Measurements from ENCODE around the gene PIEZO1.

Gene PIEZO1

DNA sequence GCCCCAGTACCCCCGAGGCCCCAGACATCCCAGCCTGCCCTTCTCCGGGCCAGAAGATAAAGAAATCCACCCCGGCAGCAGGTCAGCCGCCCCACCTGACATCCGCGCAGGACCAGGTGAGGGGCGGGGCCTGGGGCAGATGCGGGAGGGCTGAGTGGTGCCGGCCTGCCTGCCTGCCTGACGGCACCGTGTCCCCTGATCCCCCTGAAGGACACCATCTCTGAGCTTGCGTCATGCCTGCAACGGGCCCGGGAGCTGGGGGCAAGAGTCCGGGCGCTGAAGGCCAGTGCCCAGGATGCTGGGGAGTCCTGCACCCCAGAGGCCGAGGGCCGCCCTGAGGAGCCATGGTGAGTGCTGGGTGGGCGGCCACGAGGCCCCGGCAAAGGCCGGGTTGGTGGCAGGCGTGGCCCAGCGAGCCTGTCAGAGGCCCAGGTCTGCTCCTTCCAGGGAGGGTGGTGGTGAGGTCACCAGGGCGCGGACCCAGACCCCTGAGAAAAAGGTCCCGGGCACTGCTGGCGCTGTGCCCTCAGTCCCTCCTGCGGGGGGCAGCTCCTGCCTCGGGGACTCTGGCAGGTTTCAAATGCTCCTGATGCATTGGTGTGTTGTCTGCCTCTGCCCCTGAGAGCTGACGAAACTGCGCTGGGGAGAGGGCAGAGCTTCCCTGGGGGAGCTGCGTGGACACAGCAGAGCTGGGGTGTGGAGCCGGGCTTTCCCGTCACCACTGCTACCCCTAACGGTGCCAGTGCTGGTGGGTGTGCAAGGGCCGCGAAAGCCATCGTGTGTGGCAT lies 19.7 kb upstream of the PIEZO1 start:
- TF ChIP-seq GATA3 (IDR thresholded peaks at IDR 0.05; ENCODE audit: low read depth, low read length) (no peak), GATA2 (IDR thresholded peaks at IDR 0.05; ENCODE audit: low read depth, low read length) (no peak)

DNA sequence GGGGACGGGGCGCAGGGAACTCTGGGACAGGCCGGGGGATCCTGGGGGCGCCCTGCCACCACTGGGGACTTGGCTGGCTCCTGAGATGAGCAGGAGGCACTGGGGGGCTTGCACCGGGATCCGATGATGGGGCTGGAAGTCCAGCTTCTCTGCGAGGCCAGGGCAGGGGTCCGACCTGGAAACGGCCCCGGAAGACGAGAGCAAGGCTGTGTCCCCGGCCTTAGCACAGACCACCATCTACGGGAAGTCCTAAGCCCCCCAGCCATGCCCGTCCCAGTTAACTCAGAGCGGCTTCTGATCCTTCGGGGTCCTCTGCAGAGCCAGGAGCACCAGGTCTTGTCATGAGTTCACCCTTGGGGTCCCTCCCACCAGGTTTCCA lies 19.1 kb upstream of the PIEZO1 start:
- TF ChIP-seq GATA2 (IDR thresholded peaks at IDR 0.05; ENCODE audit: low read depth, low read length) (no peak), GATA3 (IDR thresholded peaks at IDR 0.05; ENCODE audit: low read depth, low read length) (no peak)

DNA sequence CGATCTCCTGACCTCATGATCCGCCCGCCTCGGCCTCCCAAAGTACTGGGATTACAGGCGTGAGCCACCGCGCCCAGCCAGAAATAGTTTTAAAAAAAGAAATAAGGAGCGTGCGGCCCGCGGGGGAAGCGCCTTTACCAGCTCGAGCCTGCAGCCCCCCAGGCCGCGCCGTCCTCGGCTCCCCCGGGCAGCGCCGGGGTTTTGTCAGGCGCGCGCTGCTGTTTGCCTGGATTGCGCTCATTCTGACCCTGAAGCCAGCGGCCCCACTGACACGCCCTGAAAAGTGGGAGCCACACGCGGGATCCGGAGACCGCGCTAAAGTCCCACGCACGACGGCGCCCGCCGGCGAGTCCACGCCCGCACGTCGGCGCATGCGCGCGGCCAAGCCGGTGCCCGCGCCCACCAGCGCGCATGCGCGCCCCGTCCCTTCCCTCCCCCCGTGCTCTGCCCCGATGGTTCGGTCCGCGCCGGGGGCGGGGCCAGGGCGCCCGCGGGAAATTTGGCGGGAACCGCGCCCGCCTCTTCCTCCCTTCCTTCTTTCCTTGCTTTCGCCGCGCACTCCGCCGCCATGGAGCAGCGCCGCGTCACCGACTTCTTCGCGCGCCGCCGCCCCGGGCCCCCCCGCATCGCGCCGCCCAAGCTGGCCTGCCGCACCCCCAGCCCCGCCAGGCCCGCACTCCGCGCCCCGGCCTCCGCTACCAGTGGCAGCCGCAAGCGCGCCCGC lies 18.4 kb upstream of the PIEZO1 start, which contains the start of gene CDT1:
TSS of gene CDT1 (plus strand) at position 526 of the 724 bp plus-strand sequence. CDS start at position 569, 43 bp downstream.
- TF ChIP-seq GATA3 (IDR thresholded peaks at IDR 0.05; ENCODE audit: low read depth, low read length) (no peak), GATA2 (IDR thresholded peaks at IDR 0.05; ENCODE audit: low read depth, low read length) (no peak)

DNA sequence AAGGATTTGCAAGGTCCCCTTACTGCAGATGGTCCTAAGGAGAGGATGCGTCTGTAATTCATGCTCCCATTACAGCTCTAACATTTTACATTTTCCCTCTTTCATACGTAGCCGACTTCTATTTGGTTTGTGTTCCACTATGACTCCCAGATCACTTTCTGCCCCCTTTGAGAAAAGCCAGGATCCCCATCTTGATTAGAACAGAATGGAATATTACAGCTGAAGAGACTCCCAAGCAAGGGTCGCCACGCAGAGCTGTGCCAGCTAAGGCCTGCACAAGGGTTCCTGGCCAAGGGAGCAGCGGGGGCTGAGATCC lies 15.2 kb upstream of the PIEZO1 start:
- no peak for TF ChIP-seq GATA3 (IDR thresholded peaks at IDR 0.05; ENCODE audit: low read depth, low read length)
- no peak for TF ChIP-seq GATA2 (IDR thresholded peaks at IDR 0.05; ENCODE audit: low read depth, low read length)

DNA sequence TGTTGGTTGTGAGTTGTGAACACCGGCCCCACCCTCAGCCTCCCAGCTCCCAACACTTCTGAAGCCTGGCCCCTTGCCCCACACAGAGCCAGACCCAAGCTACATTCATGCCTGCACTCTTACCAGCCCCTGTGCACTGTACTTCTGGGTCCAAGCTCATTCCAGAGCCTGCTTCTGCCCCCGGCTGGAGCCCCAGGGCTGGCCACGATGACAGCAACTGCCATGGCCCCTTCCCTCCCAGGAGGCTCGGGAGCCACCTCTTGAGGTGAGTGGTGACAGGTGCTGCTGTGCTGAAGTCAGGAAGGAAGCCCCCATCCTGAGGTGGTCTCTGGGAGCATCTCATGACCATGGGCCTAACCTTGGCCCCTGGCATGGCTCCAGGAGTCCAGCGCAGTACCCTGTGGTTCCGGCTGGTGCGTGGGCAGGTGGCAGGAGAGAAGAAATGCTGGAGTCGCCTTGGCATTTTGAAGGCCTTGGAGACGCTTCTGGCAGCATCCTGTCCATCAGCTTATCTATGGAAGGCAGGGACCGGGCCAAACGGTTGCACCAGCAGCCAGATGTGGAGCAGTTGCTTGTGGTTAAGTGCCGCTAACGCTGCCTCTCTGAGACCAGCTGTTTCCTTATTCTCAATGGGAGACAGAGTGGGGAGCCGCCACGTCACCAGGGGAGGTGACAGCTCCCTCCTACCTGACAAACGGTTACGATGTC lies 14.7 kb upstream of the PIEZO1 start:
- no peak for TF ChIP-seq GATA2 (IDR thresholded peaks at IDR 0.05; ENCODE audit: low read depth, low read length)
- no peak for TF ChIP-seq GATA3 (IDR thresholded peaks at IDR 0.05; ENCODE audit: low read depth, low read length)

DNA sequence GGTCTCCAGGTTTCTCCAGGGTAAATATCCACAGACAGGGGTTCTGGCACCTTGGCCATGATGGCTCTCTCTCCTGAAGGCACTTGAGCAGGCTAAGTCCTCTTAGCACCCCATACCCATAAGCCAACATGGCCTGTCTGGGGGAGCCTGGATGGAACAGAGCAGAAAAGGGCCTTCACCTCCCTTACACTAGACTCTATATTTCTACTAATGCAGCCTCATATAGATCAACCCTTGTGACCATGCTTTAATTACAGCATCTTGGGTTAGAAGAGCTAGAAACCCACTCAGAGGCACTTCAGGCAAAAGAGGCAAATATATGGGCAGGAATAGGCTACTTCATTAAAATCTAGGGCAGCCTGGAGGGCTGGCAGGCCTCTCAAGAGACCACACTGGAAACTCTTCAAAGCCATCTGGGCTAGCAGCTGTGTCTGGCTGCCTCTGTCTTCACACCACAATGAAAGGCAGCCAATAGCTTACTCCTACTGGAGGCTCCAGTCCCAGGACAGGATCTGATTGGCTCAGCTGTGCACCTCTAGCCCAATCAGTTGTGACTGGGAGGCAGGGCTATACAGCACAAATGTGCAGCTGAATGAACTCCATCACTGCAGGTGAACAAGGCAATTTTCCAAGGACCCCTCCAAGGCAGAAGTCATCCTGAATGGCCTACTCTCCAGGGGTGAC lies 13.9 kb upstream of the PIEZO1 start:
- TF ChIP-seq GATA3 (IDR thresholded peaks at IDR 0.05; ENCODE audit: low read depth, low read length) (no peak), GATA2 (IDR thresholded peaks at IDR 0.05; ENCODE audit: low read depth, low read length) (no peak)

DNA sequence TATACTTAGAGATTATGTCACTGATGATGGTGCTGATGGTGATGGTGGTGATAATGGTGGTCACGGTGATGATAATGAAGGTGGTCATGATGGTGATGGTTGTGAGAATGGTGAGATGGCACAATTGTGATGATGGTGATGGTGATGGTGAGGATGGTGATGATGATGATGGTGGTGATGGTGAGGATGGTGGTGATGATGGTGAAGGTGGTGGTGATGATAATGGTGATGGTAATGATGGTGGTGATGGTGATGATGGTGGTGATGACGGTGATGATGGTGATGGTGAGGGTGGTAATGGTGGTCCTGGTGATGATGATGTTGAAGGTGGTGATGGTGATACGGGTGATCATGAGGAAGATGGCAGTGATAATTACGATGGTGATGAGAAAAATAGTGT lies 13.1 kb upstream of the PIEZO1 start:
- TF ChIP-seq GATA3 (IDR thresholded peaks at IDR 0.05; ENCODE audit: low read depth, low read length) (no peak), GATA2 (IDR thresholded peaks at IDR 0.05; ENCODE audit: low read depth, low read length) (no peak)

DNA sequence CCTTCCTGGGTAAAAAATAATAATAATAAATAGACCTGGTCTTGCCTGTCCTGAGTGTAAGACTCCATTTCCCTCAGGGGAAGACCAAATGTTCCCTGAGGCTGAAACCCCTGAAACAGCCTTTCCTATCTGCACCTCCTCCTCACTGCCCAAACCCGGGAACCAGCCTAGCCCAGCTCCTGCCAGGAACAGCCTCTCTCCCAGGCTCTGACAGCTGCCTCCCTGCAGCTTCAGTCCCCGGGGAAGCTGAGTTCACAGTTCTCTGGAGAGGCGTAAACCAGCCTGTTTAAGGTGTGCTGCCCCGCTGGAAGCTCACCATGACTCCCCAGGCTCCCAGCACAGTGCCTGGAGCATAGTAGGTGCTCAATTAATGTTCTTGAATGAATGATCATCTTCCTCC lies 11.3 kb upstream of the PIEZO1 start:
- TF ChIP-seq GATA2 (IDR thresholded peaks at IDR 0.05; ENCODE audit: low read depth, low read length) (no peak), GATA3 (IDR thresholded peaks at IDR 0.05; ENCODE audit: low read depth, low read length) (no peak)

DNA sequence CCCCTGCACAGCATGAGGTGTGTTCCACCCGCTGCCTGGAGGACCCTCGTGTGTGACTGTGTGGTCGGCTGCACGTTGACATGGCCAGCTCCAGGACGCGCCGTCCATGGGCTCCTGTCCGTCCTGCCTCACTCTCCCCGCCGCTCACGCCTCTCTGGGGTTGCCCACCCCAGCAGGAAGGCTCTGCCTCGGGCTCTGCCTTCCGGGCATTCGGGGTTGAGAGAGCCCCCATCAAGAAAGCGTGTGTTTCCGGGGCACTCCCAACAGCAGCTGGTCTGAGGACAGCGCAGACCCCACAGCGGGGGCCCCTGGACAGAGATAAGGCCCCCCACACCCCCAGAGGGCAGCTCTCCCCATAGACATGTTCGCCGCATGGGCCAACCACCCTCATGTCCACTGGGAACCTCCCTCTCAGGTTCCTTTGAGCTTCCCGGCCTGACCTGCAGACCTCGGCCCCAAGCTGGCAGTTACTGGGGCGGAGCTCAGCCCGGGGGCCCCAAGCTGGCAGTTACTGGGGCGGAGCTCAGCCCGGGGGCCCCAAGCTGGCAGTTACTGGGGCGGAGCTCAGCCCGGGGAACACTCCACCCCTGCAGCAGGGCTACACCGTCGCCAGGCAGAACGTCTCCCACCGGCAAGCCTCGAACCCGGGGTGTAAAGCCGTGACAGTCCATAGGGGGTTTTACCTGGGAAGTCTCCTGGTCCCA lies 8.4 kb upstream of the PIEZO1 start:
- no peak for TF ChIP-seq GATA3 (IDR thresholded peaks at IDR 0.05; ENCODE audit: low read depth, low read length)

DNA sequence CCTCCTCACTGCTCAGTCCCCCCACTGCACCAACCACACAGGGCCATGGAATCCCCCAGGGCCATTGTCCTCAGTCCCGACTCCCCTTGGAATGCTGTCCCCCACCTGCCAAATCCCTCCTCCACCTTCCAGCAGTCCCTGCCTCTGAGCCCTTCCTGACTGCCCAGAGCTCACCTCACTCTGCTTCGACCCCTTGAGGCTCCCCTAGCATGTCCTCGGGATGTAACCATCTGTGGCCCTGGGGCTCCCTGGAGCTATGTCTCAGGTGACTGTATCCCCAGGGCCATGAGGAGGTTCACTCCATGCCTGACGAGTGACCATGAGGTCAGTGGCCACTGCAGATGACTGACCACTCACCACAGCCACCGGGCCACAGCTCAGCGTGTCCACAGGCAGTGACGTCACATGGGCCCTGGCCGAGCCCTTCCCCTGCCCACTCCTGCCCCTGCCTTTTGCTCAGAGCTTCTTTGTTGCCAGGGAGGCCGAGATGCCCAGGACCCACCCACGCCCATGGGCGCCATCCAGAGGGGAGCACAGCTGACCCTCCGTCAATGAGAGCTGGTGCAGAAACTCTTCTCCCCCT lies 7.7 kb upstream of the PIEZO1 start:
- TF ChIP-seq GATA3 (IDR thresholded peaks at IDR 0.05; ENCODE audit: low read depth, low read length) (no peak), GATA2 (IDR thresholded peaks at IDR 0.05; ENCODE audit: low read depth, low read length) (no peak)

DNA sequence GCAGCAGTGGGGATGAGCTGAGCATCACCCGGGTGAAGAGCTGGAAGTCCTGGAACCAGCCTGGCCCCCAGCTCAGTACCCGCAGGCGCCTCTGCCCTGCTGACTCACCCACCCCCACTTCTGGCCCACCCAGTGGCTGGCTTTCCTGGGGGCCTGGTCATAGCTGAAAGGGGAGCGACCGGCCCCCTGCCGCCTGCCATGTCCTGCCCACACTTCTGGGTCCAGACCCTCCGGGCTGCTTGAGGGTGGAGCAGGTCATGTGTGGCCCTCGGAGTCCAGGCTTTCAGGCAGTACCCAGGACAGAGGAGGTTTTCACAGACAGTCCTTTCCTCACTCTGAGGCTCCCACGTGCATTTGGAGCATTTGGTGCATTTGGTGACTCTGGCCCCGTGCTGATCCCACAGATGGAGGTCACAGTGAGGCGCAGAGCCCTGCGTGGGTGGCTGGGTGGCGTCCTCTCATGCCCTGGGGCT lies 7.1 kb upstream of the PIEZO1 start:
- no peak for TF ChIP-seq GATA2 (IDR thresholded peaks at IDR 0.05; ENCODE audit: low read depth, low read length)
- TF ChIP-seq GATA3 (IDR thresholded peaks at IDR 0.05; ENCODE audit: low read depth, low read length): no peak

DNA sequence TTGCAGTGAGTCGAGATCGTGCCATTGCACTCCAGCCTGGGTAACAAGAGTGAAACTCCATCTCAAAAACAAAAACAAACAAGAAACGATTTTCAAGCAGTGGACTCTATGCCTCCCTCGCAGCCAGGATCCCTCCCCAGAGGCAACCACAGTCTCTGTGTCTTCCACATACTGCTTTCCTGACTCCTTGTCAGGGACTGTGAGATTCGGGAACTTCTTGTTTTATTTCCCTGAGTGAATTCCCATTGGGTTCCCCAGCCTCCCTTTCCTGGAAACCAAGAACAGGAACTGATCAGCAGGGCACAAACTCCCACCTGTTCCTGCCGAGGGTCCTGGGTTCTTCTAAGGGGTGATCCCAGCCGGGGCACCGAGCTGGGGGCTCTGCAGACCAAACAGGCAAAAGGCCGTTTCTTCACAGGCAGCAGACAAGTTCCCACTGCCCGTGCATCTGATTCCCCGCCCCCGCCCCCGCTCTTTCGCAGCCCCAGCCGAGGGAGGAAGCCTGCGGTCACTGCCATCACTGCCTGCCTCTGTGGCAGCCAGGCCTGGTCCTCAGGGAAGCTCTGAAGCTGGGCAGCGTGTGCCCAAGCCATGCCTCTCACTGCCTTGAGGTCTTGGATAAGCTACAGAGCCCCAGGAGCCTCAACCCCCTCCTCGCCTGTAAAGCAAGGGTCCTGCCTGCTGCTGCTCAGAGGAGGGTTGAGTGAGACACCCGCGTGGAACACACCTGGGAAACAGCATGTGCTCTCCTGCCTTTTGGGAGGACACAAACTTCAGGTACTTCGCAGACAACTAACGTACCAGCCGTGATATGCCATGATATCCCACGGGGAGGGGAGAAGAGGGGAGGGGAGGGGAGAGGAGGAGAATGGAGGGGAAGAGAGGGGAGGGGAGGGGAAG lies 5.5 kb upstream of the PIEZO1 start:
- TF ChIP-seq GATA3 (IDR thresholded peaks at IDR 0.05; ENCODE audit: low read depth, low read length) (no peak), GATA2 (IDR thresholded peaks at IDR 0.05; ENCODE audit: low read depth, low read length) (no peak)
